HepG2 (cell line): ENCODE data around the gene TADA3. TPM values are rescaled to one million over a fixed set of nuclear protein-coding genes. Genes with fewer than 3 reads are reported as not detected.

Experiments
- GABPB1 ChIP-seq: IDR thresholded peaks from 2 replicates; pipeline ENCODE4 v1.6.1; 2016; ENCODE audit warnings: mild to moderate bottlenecking, missing genetic modification reagents, moderate library complexity, missing compliant biosample characterization
- NFKBIZ ChIP-seq: IDR thresholded peaks from 2 replicates; pipeline ENCODE4 v1.6.1; 2018; ENCODE audit warnings: missing genetic modification reagents, missing compliant biosample characterization
- ZNF296 ChIP-seq: sonication (generic); formaldehyde crosslinking; conservative IDR thresholded peaks from 2 replicates; pipeline ENCODE4 v1.5.0; 2020; ENCODE audit warnings: mild to moderate bottlenecking, missing genetic modification reagents
- ZNF33B ChIP-seq: sonication (generic); formaldehyde crosslinking; IDR thresholded peaks from 2 replicates; pipeline ENCODE4 v1.5.1; 2020; ENCODE audit warnings: mild to moderate bottlenecking, missing genetic modification reagents
- ZNF790 ChIP-seq: sonication (generic); formaldehyde crosslinking; IDR thresholded peaks from 2 replicates; pipeline ENCODE4 v1.8.0; 2022; ENCODE audit warnings: missing genetic modification reagents, mild to moderate bottlenecking, borderline replicate concordance
- polyA plus RNA-seq, 8 experiments: library from polyadenylated mRNA; depleted of rRNA in 3 of 8; stranded (reverse) in 7 of 8; unstranded in 1 of 8; fragments of >200 nt; fragmentation: Illumina TruSeq in 4 of 8; extraction: Trizol in 4 of 8; gene quantifications; 2 replicates each; pipeline versions ENCODE4 v1.2.1 to v1.2.3, GENCODE V29; 2011 to 2016; ENCODE audit warnings: low read depth in 4 of 8, missing spikeins in 1 of 8, mixed read lengths in 1 of 8; ENCODE audit not compliant: insufficient read depth in 1 of 8
- total RNA-seq, 5 experiments: library from RNA; depleted of rRNA; stranded (reverse); fragments of >200 nt; fragmentation: Illumina TruSeq; extraction: Trizol; gene quantifications; 2 replicates each; pipeline ENCODE4 v1.2.3, GENCODE V29; 2016; ENCODE audit warnings: low read depth in 1 of 5
- TF ChIP-seq, protein P1 (sequence below): sonication (generic); formaldehyde crosslinking; IDR thresholded peaks from one replicate; pipeline ENCODE4 v1.5.1; 2020; ENCODE audit warnings: mild to moderate bottlenecking, missing genetic modification reagents; ENCODE audit errors: not compliant biosample characterization

TADA3 gene
- total and polyA plus RNA-seq, 2 of the 13 experiments (the other 11 are each of a cell fraction or from before 2014, with no cell fraction given): 32.1 to 37.1 TPM

- TF ChIP-seq, protein P1, sequence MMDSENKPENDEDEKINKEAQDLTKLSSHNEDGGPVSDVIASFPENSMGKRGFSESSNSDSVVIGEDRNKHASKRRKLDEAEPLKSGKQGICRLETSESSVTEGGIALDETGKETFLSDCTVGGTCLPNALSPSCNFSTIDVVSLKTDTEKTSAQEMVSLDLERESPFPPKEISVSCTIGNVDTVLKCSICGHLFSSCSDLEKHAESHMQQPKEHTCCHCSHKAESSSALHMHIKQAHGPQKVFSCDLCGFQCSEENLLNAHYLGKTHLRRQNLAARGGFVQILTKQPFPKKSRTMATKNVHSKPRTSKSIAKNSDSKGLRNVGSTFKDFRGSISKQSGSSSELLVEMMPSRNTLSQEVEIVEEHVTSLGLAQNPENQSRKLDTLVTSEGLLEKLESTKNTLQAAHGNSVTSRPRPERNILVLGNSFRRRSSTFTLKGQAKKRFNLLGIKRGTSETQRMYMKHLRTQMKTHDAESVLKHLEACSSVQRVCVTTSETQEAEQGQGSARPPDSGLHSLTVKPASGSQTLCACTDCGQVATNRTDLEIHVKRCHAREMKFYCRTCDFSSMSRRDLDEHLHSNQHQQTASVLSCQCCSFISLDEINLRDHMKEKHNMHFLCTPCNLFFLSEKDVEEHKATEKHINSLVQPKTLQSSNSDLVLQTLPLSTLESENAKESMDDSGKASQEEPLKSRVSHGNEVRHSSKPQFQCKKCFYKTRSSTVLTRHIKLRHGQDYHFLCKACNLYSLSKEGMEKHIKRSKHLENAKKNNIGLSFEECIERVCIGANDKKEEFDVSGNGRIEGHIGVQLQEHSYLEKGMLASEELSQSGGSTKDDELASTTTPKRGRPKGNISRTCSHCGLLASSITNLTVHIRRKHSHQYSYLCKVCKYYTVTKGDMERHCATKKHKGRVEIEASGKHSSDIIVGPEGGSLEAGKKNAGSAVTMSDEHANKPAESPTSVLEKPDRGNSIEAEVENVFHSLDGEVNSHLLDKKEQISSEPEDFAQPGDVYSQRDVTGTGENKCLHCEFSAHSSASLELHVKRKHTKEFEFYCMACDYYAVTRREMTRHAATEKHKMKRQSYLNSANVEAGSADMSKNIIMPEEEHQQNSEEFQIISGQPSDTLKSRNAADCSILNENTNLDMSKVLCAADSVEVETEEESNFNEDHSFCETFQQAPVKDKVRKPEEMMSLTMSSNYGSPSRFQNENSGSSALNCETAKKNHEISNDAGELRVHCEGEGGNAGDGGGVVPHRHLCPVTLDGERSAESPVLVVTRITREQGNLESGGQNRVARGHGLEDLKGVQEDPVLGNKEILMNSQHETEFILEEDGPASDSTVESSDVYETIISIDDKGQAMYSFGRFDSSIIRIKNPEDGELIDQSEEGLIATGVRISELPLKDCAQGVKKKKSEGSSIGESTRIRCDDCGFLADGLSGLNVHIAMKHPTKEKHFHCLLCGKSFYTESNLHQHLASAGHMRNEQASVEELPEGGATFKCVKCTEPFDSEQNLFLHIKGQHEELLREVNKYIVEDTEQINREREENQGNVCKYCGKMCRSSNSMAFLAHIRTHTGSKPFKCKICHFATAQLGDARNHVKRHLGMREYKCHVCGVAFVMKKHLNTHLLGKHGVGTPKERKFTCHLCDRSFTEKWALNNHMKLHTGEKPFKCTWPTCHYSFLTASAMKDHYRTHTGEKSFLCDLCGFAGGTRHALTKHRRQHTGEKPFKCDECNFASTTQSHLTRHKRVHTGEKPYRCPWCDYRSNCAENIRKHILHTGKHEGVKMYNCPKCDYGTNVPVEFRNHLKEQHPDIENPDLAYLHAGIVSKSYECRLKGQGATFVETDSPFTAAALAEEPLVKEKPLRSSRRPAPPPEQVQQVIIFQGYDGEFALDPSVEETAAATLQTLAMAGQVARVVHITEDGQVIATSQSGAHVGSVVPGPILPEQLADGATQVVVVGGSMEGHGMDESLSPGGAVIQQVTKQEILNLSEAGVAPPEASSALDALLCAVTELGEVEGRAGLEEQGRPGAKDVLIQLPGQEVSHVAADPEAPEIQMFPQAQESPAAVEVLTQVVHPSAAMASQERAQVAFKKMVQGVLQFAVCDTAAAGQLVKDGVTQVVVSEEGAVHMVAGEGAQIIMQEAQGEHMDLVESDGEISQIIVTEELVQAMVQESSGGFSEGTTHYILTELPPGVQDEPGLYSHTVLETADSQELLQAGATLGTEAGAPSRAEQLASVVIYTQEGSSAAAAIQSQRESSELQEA: no peak
- TF ChIP-seq ZNF296 (CRISPR knock-in tag): no peak
- TF ChIP-seq ZNF33B (CRISPR knock-in tag): no peak
- no peak for TF ChIP-seq NFKBIZ (CRISPR knock-in tag)
- TF ChIP-seq ZNF790: no peak
- no peak for TF ChIP-seq GABPB1 (CRISPR knock-in tag)
- TF ChIP-seq, all 625 proteins: peak for 28
Measured at GRCh38 chr3:9750556-9751411, 41.5 kb downstream of the TADA3 start (continued).
